Smooth muscle cell (in vitro differentiated cells): ENCODE measurements around the gene ARMH3. TPM values are rescaled to one million over a fixed set of nuclear protein-coding genes. Genes with fewer than 3 reads are reported as not detected.

Source experiments
- DNase-seq: peaks from one replicate; lab custom pipeline; 2025; ENCODE audit not compliant: unreplicated experiment; lab: John Stamatoyannopoulos, UW
- H2AFZ ChIP-seq: fragments of 200-600 bp; sonication (generic); 2 replicates; pipeline ENCODE4 v1.6.0; 2016; ENCODE audit warnings: antibody characterized with exemption, low read depth, mild to moderate bottlenecking
- H3F3A ChIP-seq: fragments of 200-600 bp; sonication (generic); 2 replicates; pipeline ENCODE4 v1.6.0; 2017; ENCODE audit warnings: antibody characterized with exemption, low read depth
- H3K27ac ChIP-seq: fragments of 200-600 bp; sonication (generic); 2 replicates; pipeline ENCODE4 v1.5.1; 2016; ENCODE audit warnings: low read depth, mild to moderate bottlenecking
- H3K27me3 ChIP-seq: fragments of 200-600 bp; sonication (generic); 2 replicates; pipeline ENCODE4 v1.6.1; 2016; ENCODE audit warnings: low read depth, mild to moderate bottlenecking
- H3K36me3 ChIP-seq: fragments of 200-600 bp; sonication (generic); 2 replicates; pipeline ENCODE4 v1.5.1; 2016; ENCODE audit warnings: low read depth
- H3K4me1 ChIP-seq: fragments of 200-600 bp; sonication (generic); 2 replicates; pipeline ENCODE4 v1.5.1; 2016; ENCODE audit warnings: low read depth
- H3K4me2 ChIP-seq: fragments of 200-600 bp; sonication (generic); 2 replicates; pipeline ENCODE4 v1.6.0; 2016; ENCODE audit warnings: mild to moderate bottlenecking
- H3K4me3 ChIP-seq: fragments of 200-600 bp; sonication (generic); 2 replicates; pipeline ENCODE4 v1.5.1; 2016; ENCODE audit warnings: mild to moderate bottlenecking
- H3K79me2 ChIP-seq: fragments of 200-600 bp; sonication (generic); 2 replicates; pipeline ENCODE4 v1.6.0; 2016; ENCODE audit warnings: low read depth, mild to moderate bottlenecking
- H3K9ac ChIP-seq: fragments of 200-600 bp; sonication (generic); 2 replicates; pipeline ENCODE4 v1.6.0; 2016; ENCODE audit warnings: low read depth
- H3K9me3 ChIP-seq: fragments of 200-600 bp; sonication (generic); replicated peaks from 2 replicates; pipeline ENCODE4 v1.5.1; 2016; ENCODE audit warnings: low read depth
- H4K20me1 ChIP-seq: fragments of 200-600 bp; sonication (generic); 2 replicates; pipeline ENCODE4 v1.6.0; 2016; ENCODE audit warnings: low read depth
- WGBS: methylation state at CpG from one replicate; pipeline ENCODE4 v1.1.7; 2016; ENCODE audit warnings: low lambda C conversion rate; 5-methylcytosine and 5-hydroxymethylcytosine counted together
- polyA plus RNA-seq: library from polyadenylated mRNA; unstranded; fragments of >200 nt; fragmentation: Nextera tagmentation; extraction: Ambion mirVana; gene quantifications from 2 replicates; pipeline ENCODE4 v1.2.1, GENCODE V29; 2016
- total RNA-seq: library from RNA; depleted of rRNA; stranded (reverse); fragments of >200 nt; gene quantifications from 2 replicates; pipeline ENCODE4 v1.2.3, GENCODE V29; 2014
- TF ChIP-seq, protein P1 (sequence below): fragments of 200-600 bp; sonication (generic); IDR thresholded peaks from 2 replicates; pipeline ENCODE4 v1.5.1; 2017; ENCODE audit warnings: borderline replicate concordance, mild to moderate bottlenecking, antibody characterized with exemption; ENCODE audit not compliant: insufficient read depth, poor library complexity, severe bottlenecking

Gene ARMH3
- total and polyA plus RNA-seq, 2 experiments from 2014 or later = 7.6 to 10.8 TPM

DNA sequence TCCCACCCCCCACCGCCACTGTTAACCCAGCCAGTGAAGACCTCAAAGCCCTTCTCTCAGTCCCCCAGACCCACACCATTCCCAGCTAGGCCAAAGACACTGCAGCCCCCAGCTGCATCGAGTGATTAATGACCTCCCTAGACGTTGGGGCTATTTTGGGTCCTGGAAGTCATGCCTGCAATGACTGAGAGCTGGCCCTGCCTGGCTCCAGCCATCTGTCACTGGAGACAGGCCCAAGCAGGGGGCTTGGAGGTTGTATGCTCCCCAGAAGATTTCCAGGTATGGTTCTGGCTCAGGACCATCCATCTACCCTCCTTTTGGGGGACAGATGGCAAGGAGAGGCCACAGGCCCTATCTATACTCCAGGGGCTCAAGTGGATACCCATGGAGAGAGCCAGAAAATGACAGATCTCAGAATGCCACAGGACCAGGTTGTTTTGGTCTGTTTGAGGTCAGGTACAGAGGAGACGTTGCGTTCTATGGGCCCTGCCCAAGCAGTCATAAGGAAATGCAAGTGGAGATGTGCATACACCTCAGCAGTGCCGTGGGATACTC, 217.5 kb downstream of the ARMH3 start:
- H3K9me3 ChIP-seq = no peaks in the 10 kb centered on the region
- no peaks in the 10 kb centered on the region for H3K36me3 ChIP-seq
- peaks cover 65% of the 10 kb centered on the region for H4K20me1 ChIP-seq
- H3K9ac ChIP-seq = no peak overlapping the region
- H3K4me2 ChIP-seq = no peak overlapping the region
- peaks cover 18% of the 10 kb centered on the region for H3K27me3 ChIP-seq
- no peak overlapping the region for H3K27ac ChIP-seq
- no peaks in the 10 kb centered on the region for H3K79me2 ChIP-seq
- WGBS = 78% methylated on average over 6 of the region's 6 CpGs
- H3K4me1 ChIP-seq = peaks cover 13% of the 10 kb centered on the region
- TF ChIP-seq, protein P1, sequence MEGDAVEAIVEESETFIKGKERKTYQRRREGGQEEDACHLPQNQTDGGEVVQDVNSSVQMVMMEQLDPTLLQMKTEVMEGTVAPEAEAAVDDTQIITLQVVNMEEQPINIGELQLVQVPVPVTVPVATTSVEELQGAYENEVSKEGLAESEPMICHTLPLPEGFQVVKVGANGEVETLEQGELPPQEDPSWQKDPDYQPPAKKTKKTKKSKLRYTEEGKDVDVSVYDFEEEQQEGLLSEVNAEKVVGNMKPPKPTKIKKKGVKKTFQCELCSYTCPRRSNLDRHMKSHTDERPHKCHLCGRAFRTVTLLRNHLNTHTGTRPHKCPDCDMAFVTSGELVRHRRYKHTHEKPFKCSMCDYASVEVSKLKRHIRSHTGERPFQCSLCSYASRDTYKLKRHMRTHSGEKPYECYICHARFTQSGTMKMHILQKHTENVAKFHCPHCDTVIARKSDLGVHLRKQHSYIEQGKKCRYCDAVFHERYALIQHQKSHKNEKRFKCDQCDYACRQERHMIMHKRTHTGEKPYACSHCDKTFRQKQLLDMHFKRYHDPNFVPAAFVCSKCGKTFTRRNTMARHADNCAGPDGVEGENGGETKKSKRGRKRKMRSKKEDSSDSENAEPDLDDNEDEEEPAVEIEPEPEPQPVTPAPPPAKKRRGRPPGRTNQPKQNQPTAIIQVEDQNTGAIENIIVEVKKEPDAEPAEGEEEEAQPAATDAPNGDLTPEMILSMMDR = no peak
- H3F3A ChIP-seq = no peaks in the 10 kb centered on the region
- no peak for DNase-seq
- H2AFZ ChIP-seq = no peak overlapping the region
- no peak overlapping the region for H3K4me3 ChIP-seq

DNA sequence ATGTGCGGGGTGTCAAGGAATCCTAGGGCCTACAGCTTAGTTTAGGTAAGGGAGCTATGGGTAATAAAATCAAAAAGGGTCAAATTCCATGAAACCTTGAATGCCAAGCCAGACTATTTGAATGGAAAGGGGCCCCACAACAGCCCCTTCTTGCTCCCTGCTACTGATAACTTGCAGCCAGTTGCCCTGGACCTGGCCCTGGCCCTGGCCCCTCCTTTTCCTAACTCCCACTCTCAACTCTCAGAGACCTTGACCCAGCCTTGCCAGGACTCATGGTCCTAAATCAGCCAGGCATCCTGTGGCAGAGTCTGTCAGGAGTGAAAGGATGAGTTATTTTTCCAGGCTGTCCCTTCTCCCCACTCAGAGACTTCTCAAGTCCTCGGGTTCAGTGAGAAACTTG, 218.2 kb downstream of the ARMH3 start:
- no peaks in the 10 kb centered on the region for H3K36me3 ChIP-seq
- WGBS = 94% methylated on average over 2 of the region's 2 CpGs

DNA sequence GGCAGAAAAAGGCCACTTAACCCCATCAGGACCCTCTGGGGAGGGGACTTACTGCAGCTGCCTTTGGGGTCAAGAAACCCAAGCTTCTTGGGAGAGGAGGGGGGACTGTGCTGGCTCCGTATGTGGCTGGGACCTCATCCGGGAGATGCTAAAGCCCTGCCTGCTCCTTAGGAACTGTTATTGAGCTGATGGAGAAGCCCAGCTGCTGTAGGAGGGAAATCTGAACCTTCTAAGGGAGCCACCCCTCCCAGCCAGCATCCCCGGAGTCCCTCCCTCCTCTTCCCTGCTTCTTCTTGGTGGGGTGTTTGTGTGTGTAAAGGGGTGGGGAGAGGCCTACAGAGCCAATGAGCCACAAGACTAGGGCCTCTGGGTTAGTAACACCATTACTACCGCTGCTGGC, 220.6 kb downstream of the ARMH3 start:
- Histone ChIP-seq H3K27me3 (no peaks in the 10 kb centered on the region), H3K36me3 (no peaks in the 10 kb centered on the region), H3K27ac (no peak overlapping the region), H3K4me2 (no peak overlapping the region), H3K4me3 (no peak overlapping the region), H3K4me1 (peaks cover 13% of the 10 kb centered on the region), H3K79me2 (no peaks in the 10 kb centered on the region), H3F3A (no peaks in the 10 kb centered on the region), H2AFZ (no peak overlapping the region), H3K9me3 (no peaks in the 10 kb centered on the region), H3K9ac (no peak overlapping the region), H4K20me1 (peaks cover 33% of the 10 kb centered on the region)
- 85% methylated on average over 4 of the region's 4 CpGs for WGBS
- TF ChIP-seq, protein P1 = no peak
- no peak for DNase-seq

More for the DNA sequence above, 218.2 kb downstream of the ARMH3 start:
- no peaks in the 10 kb centered on the region for H3K79me2 ChIP-seq
- no peak overlapping the region for H3K9ac ChIP-seq
- H3K4me1 ChIP-seq = peaks cover 13% of the 10 kb centered on the region
- H3F3A ChIP-seq = no peaks in the 10 kb centered on the region
- H4K20me1 ChIP-seq = peaks cover 57% of the 10 kb centered on the region
- no peak overlapping the region for H3K27ac ChIP-seq
- no peak overlapping the region for H3K4me2 ChIP-seq
- DNase-seq = no peak
- H3K27me3 ChIP-seq = peaks cover 11% of the 10 kb centered on the region
- H2AFZ ChIP-seq = no peak overlapping the region
- TF ChIP-seq, protein P1 = no peak
- H3K4me3 ChIP-seq = no peak overlapping the region
- no peaks in the 10 kb centered on the region for H3K9me3 ChIP-seq

DNA sequence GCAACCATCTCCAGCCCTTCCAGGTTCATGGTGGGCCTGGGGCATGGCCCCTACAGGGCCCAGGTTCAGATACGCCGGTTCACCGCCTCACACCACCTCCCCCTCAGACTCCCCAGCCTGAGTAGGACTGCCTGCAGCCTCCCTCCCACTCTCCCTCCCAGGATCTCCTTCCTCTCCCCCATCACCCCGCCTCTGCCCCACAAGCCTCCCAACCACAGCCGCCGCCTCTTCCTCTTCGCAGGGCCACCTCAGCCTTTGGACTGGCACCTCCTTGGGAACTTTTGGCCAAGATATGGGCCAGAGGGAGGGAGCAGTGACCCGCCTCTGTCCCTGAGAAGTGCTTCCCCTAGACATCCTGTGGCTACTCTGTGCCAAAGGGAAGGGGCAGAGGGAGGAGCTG, 221.6 kb downstream of the ARMH3 start:
- Histone ChIP-seq H3K27ac (no peak overlapping the region), H3K4me1 (peaks cover 9% of the 10 kb centered on the region), H3K4me3 (no peak overlapping the region), H4K20me1 (peaks cover 23% of the 10 kb centered on the region), H3K4me2 (no peak overlapping the region), H3K79me2 (no peaks in the 10 kb centered on the region), H3K9me3 (no peaks in the 10 kb centered on the region), H3F3A (no peaks in the 10 kb centered on the region), H3K36me3 (no peaks in the 10 kb centered on the region), H3K9ac (no peak overlapping the region), H2AFZ (no peak overlapping the region), H3K27me3 (no peaks in the 10 kb centered on the region)
- TF ChIP-seq, protein P1 = no peak
- WGBS = 80% methylated on average over 8 of the region's 8 CpGs
- no peak for DNase-seq
